Natural killer cell (primary cell): Measurements from ENCODE around the gene ZBTB21. TPM values are rescaled to one million over a fixed set of nuclear protein-coding genes. Genes with fewer than 3 reads are reported as not detected.

ENCODE experiments used
- ATAC-seq, 3 donors: fragments of 150-1000 bp in 2 of 3; fragments of 200-7000 bp in 1 of 3; cut with Tn5 transposase; 1 replicate in 1 of 3; 2 replicates in 2 of 3; pipeline ENCODE4 v1.10.0; 2021; ENCODE audit warnings: mild to moderate bottlenecking in 2 of 3, moderate library complexity in 2 of 3
- DNase-seq, 2 donors: peaks; one replicate each; pipeline versions ENCODE4 v3.0.0 to v3.0.0-alpha.2; 2013 to 2021; ENCODE audit warnings: mixed read lengths in 1 of 2
- H3K27ac ChIP-seq: one replicate; pipeline ENCODE4 v1.5.1; 2013; ENCODE audit warnings: mild to moderate bottlenecking, low read length
- H3K27me3 ChIP-seq: one replicate; pipeline ENCODE4 v1.6.1; 2013; ENCODE audit warnings: low read length; ENCODE audit not compliant: control insufficient read depth, insufficient read depth
- H3K36me3 ChIP-seq: one replicate; pipeline ENCODE4 v1.6.1; 2013; ENCODE audit warnings: low read length; ENCODE audit not compliant: control insufficient read depth, insufficient read depth
- H3K4me1 ChIP-seq: one replicate; pipeline ENCODE4 v1.6.1; 2013; ENCODE audit warnings: low read length; ENCODE audit not compliant: control insufficient read depth, insufficient read depth
- H3K4me3 ChIP-seq: one replicate; pipeline ENCODE4 v1.5.1; 2013; ENCODE audit warnings: low read length
- H3K9me3 ChIP-seq: one replicate; pipeline ENCODE4 v1.6.1; 2013; ENCODE audit warnings: low read length; ENCODE audit not compliant: control insufficient read depth, insufficient read depth
- H3K27ac Mint-ChIP-seq, 2 donors: one replicate each; pipeline ENCODE4 v1.8.0; 2022; ENCODE audit warnings: mild to moderate bottlenecking in 2 of 2, mixed read lengths in 2 of 2, moderate library complexity in 1 of 2
- H3K27me3 Mint-ChIP-seq, 2 donors: one replicate each; pipeline ENCODE4 v1.8.0; 2022; ENCODE audit warnings: low read depth in 2 of 2, mixed read lengths in 2 of 2
- H3K36me3 Mint-ChIP-seq: one replicate; pipeline ENCODE4 v1.8.0; 2022; ENCODE audit warnings: mixed read lengths
- H3K4me1 Mint-ChIP-seq, 2 donors: one replicate each; pipeline ENCODE4 v1.8.0; 2022; ENCODE audit warnings: mixed read lengths in 2 of 2
- H3K4me3 Mint-ChIP-seq: one replicate; pipeline ENCODE4 v1.8.0; 2022; ENCODE audit warnings: mild to moderate bottlenecking, moderate library complexity, mixed read lengths
- H3K9me3 Mint-ChIP-seq, 2 donors: one replicate each; pipeline ENCODE4 v1.8.0; 2022; ENCODE audit warnings: mixed read lengths in 2 of 2
- CTCF ChIP-seq: fragments of 200-600 bp; IDR thresholded peaks from one replicate; pipeline ENCODE4 v1.8.0; 2022; ENCODE audit warnings: antibody characterized with exemption
- WGBS: methylation state at CpG from one replicate; pipeline ENCODE4 v1.1.7; 2013; ENCODE audit warnings: missing lambda C conversion rate; ENCODE audit not compliant: insufficient coverage; 5-methylcytosine and 5-hydroxymethylcytosine counted together
- intact Hi-C: fragments of 100-400 bp; cut with micrococcal nuclease; formaldehyde crosslinking; loops from one replicate; pipeline ENCODE4 v1.14.2; 2022
- total RNA-seq, 4 donors: library from RNA; stranded (reverse); fragments of 120-200 nt in 1 of 4; gene quantifications; one replicate each; pipeline versions ENCODE4 v1.2.3 to v1.2.4, GENCODE V29; 2013 to 2022

Gene ZBTB21
- total RNA-seq, 3 donors from 2014 or later (not counting 1 experiment from before 2014, with no cell fraction given) = 78.2 to 113 (median 100) TPM

- Histone ChIP-seq H3K36me3 (no peaks in the 10 kb centered on the region), H3K27me3 (no peaks in the 10 kb centered on the region), H3K4me1 (peaks cover 8% of the 10 kb centered on the region), H3K4me3 (no peak overlapping the region), H3K27ac (no peak overlapping the region), H3K9me3 (peaks cover 3% of the 10 kb centered on the region)
- DNase-seq (no peak), ATAC-seq (no peak)
- H3K27ac Mint-ChIP-seq = no peak overlapping the region
- H3K4me1 Mint-ChIP-seq = no peaks in the 10 kb centered on the region
- no peak for TF ChIP-seq CTCF
- WGBS = 96% methylated on average over 8 of the region's 8 CpGs
- H3K9me3 Mint-ChIP-seq = no peaks in the 10 kb centered on the region
- peaks cover 7% of the 10 kb centered on the region for H3K36me3 Mint-ChIP-seq
- intact Hi-C loops = no loop called here
- H3K4me3 Mint-ChIP-seq = no peak overlapping the region
- peaks cover 11 to 15% of the 10 kb centered on the region in 2 donors for H3K27me3 Mint-ChIP-seq
These were observed 33.5 kb downstream of the ZBTB21 start for GRCh38 chr21:41976611-41977010.

GRCh38 chr21:41975391-41976272, 34.5 kb downstream of the ZBTB21 start:
- 93% methylated on average over 14 of the region's 17 CpGs for WGBS
- no peaks in the 10 kb centered on the region for H3K9me3 Mint-ChIP-seq
- Histone ChIP-seq H3K4me1 (peaks cover 8% of the 10 kb centered on the region), H3K4me3 (no peak overlapping the region), H3K36me3 (no peaks in the 10 kb centered on the region), H3K27me3 (no peaks in the 10 kb centered on the region), H3K27ac (no peak overlapping the region), H3K9me3 (peaks cover 3% of the 10 kb centered on the region)
- TF ChIP-seq CTCF = no peak
- no peaks in the 10 kb centered on the region for H3K4me1 Mint-ChIP-seq
- DNase-seq (no peak), ATAC-seq (no peak)
- H3K4me3 Mint-ChIP-seq = no peak overlapping the region
- no peak overlapping the region for H3K27ac Mint-ChIP-seq
- peaks cover 7% of the 10 kb centered on the region for H3K36me3 Mint-ChIP-seq
- intact Hi-C loops = no loop called here
- H3K27me3 Mint-ChIP-seq = peaks cover 11 to 12% of the 10 kb centered on the region in 2 donors

GRCh38 chr21:41974752-41975053, 35.5 kb downstream of the ZBTB21 start:
- peaks cover 8% of the 10 kb centered on the region for H3K4me1 ChIP-seq
- Mint-ChIP-seq H3K4me3 (no peak overlapping the region), H3K9me3 (no peaks in the 10 kb centered on the region), H3K36me3 (peaks cover 7% of the 10 kb centered on the region), H3K4me1 (no peaks in the 10 kb centered on the region), H3K27ac (no peak overlapping the region), H3K27me3 (peaks cover 9 to 10% of the 10 kb centered on the region in 2 donors)
- 86% methylated on average over 4 of the region's 4 CpGs for WGBS
- TF ChIP-seq CTCF = no peak
- intact Hi-C loops = no loop called here
- ATAC-seq (no peak), DNase-seq (no peak)
- H3K9me3 ChIP-seq = peaks cover 3% of the 10 kb centered on the region
- no peak overlapping the region for H3K4me3 ChIP-seq
- no peaks in the 10 kb centered on the region for H3K36me3 ChIP-seq
- H3K27me3 ChIP-seq = no peaks in the 10 kb centered on the region
- H3K27ac ChIP-seq = no peak overlapping the region
